ENCODE results near the gene CLN6. TPM values are rescaled to one million over a fixed set of nuclear protein-coding genes. Genes with fewer than 3 reads are reported as not detected.
"Not testable (repeated sequence)": the region's sequence is repeated elsewhere in the genome, so short reads cannot be mapped to it uniquely, and the experiment has no call there.

Gene CLN6
- total RNA-seq, 2 donors from 2014 or later = 6.4 to 7.4 TPM

DNA sequence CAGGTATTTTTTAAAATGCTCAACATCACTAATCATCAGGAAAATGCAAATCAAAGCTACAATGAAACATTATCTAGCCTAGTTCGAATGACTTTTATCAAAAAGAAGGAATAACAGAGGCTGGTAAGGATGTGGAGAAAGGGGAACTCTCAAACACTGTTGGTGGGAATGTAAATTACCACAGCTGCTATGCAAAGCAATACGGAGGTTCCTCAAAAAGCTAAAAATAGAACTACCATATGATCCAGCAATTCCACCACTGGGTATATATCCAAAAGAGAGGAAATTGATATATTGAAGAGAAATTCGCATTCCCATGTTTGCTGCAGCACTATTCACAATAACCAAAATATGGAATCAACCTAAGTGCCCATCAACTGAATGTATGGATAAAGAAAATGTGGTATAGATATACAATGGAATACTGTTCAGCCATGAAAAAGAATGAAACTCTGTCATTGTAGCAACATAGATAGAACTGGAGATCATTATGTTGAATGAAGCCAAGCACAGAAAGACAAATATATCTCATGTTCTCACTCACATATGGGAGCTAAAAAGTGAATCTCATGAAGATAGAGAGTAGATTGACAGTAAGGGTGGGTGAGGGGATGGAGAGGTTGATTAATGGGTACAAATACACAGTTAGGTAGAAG is 19.7 kb upstream of the CLN6 start:
- no peaks in the 10 kb centered on the region for H3K36me3 ChIP-seq
- peaks cover 0 to 8% of the 10 kb centered on the region in 2 donors for H3K9me3 ChIP-seq
- no peak for TF ChIP-seq CTCF (IDR thresholded peaks at IDR 0.05)
- no peaks in the 10 kb centered on the region for H3K27me3 ChIP-seq
- no peak for DNase-seq (ENCODE audit: low spot score)
- H3K4me1 ChIP-seq = peaks cover 0 to 5% of the 10 kb centered on the region in 2 donors
- no peak overlapping the region for H3K4me3 ChIP-seq
- H3K27ac ChIP-seq = no peak overlapping the region

DNA sequence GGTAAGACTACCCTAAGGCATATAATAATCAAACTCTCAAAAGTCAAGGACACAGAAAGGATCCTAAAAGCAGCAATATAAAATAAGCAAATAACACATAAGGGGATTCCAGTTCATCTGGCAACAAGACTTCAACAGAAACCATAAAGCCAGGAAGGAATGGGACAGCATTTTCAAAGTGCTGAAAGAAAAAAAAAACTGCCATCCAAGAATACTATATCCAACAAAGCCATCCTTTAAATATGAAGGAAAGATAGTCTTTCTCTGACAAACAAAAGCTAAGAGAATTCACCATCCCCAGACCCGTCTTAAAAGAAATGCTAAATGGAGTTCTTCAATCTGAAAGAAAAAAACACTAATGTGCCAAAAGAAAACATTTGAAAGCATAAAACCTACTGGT is 14.7 kb upstream of the CLN6 start:
- Histone ChIP-seq H3K4me3 (no peak overlapping the region), H3K27ac (no peak overlapping the region), H3K36me3 (no peaks in the 10 kb centered on the region), H3K27me3 (no peaks in the 10 kb centered on the region), H3K9me3 (peaks cover 0 to 23% of the 10 kb centered on the region in 2 donors), H3K4me1 (no peaks in the 10 kb centered on the region)
- no peak for TF ChIP-seq CTCF (IDR thresholded peaks at IDR 0.05)
- no peak for DNase-seq (ENCODE audit: low spot score)

- Histone ChIP-seq H3K27ac (no peak overlapping the region), H3K4me3 (no peak overlapping the region), H3K27me3 (no peaks in the 10 kb centered on the region), H3K4me1 (no peaks in the 10 kb centered on the region), H3K36me3 (no peaks in the 10 kb centered on the region), H3K9me3 (peaks cover 0 to 23% of the 10 kb centered on the region in 2 donors)
- TF ChIP-seq CTCF (IDR thresholded peaks at IDR 0.05) = no peak
- DNase-seq (ENCODE audit: low spot score) = no peak
Observed at GRCh38 chr15:68241088-68241935, 11.8 kb upstream of the CLN6 start.

DNA sequence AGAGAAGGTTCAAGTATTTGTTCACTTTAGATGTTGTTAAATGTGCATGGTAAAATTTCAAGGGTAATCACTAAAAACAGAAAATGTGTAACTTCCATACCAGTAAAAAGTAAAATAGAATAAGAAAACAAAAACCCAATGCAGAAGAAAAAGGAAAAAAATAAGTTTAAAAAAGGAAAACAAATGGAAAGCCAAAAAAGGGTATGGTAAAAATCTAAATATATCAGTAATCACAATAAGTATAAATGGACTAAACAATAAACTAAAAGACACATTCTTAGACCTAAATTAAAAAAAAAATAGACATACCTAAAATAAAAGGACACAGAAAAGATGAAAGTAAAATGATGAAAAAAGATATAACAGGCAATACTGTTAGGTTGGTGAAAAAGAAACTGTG is 9.5 kb upstream of the CLN6 start:
- Histone ChIP-seq H3K27ac (no peak overlapping the region), H3K4me1 (no peaks in the 10 kb centered on the region), H3K9me3 (peaks cover 0 to 14% of the 10 kb centered on the region in 2 donors), H3K36me3 (no peaks in the 10 kb centered on the region), H3K27me3 (no peaks in the 10 kb centered on the region), H3K4me3 (no peak overlapping the region)
- TF ChIP-seq CTCF (IDR thresholded peaks at IDR 0.05) = no peak
- DNase-seq (ENCODE audit: low spot score) = no peak

DNA sequence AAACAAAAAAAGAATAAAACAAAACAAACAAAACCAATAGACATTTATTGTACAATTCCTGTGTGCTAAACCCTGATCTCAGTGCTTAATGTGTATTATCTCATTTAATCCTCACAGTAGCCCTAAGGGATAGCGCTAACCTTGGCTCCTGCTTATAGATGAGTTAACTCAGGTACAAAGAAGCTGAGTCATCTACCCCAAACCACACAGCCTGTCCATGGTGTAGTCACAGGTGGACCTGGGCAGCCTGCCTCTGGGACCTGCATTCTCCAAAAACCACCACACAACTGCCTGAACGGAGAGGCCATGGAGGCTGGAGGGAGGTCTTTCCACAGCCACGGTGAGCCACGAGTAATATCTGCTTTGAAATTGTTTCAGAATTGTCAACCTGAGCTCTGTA is 5.5 kb upstream of the CLN6 start:
- H3K27ac ChIP-seq = no peak overlapping the region

DNA sequence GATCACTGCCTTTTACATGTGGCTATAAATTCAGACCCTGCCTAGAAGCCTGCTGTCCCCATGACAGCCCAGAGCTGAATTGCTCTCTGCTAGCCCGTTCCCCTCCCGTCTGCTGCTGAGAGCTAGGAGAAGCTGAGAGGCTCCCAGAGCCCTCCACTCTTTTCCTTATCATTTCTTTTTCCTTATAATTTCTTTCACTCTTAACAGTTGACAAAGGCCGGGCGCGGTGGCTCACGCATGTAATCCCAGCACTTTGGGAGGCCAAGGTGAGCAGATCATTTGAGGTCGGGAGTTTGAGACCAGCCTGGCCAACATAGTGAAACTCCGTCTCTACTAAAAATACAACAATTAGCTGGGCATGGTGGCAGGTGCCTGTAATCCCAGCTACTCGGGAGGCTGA is 5.0 kb upstream of the CLN6 start:
- H3K27me3 ChIP-seq; H3K27ac ChIP-seq; H3K9me3 ChIP-seq; H3K4me3 ChIP-seq; H3K4me1 ChIP-seq; H3K36me3 ChIP-seq; DNase-seq (ENCODE audit: low spot score): not testable (repeated sequence)

More for the DNA sequence above, 5.5 kb upstream of the CLN6 start:
- no peak for TF ChIP-seq CTCF (IDR thresholded peaks at IDR 0.05)
- Histone ChIP-seq H3K27me3 (no peaks in the 10 kb centered on the region), H3K36me3 (no peaks in the 10 kb centered on the region), H3K9me3 (no peaks in the 10 kb centered on the region), H3K4me3 (no peak overlapping the region), H3K4me1 (peaks cover 0 to 4% of the 10 kb centered on the region in 2 donors)
- peak; percentile 18 for DNase-seq (ENCODE audit: low spot score)
